H1 (cell line): Measurements from ENCODE around the gene PHF3.

Experiments used
- CEBPB ChIP-seq: IDR thresholded peaks from 2 replicates; pipeline ENCODE4 v1.6.1; 2012; ENCODE audit warnings: low read depth, low read length
- KDM1A ChIP-seq: fragments of 200-600, 300-600 bp; sonication (generic); IDR thresholded peaks from 2 replicates; pipeline ENCODE4 v1.7.1; 2016; ENCODE audit warnings: mild to moderate bottlenecking, low read length, borderline replicate concordance
- POLR2A ChIP-seq, 2 experiments: IDR thresholded peaks; 1 replicate in 1 of 2; 2 replicates in 1 of 2; pipeline ENCODE4 v1.6.1; 2011; ENCODE audit warnings: low read depth in 2 of 2, low read length in 2 of 2, mild to moderate bottlenecking in 2 of 2; ENCODE audit errors: control extremely low read depth in 1 of 2
- SP1 ChIP-seq: IDR thresholded peaks from 2 replicates; pipeline ENCODE4 v1.6.1; 2011; ENCODE audit warnings: low read depth, low read length
- SP4 ChIP-seq: IDR thresholded peaks from 2 replicates; pipeline ENCODE4 v1.6.1; 2012; ENCODE audit warnings: low read length, inconsistent platforms
- ZNF274 ChIP-seq: IDR thresholded peaks from 2 replicates; pipeline ENCODE4 v1.7.0; 2012; ENCODE audit warnings: low read length, borderline replicate concordance; ENCODE audit errors: extremely low read depth
- TF ChIP-seq, protein P1 (sequence below), 3 experiments: IDR thresholded peaks; 1 replicate in 2 of 3; 2 replicates in 1 of 3; pipeline versions ENCODE4 v1.5.1 to v1.6.1; 2011; ENCODE audit warnings: low read length in 3 of 3, mild to moderate bottlenecking in 3 of 3, inconsistent platforms in 2 of 3, low read depth in 1 of 3, moderate library complexity in 1 of 3; ENCODE audit not compliant: insufficient read depth in 1 of 3; ENCODE audit errors: control extremely low read depth in 1 of 3
- TF ChIP-seq, protein P2 (sequence below): IDR thresholded peaks from 2 replicates; pipeline ENCODE4 v1.6.1; 2011; ENCODE audit warnings: low read length, improper control_type of control experiment
- TF ChIP-seq, protein P3 (sequence below): fragments of 300-600 bp; sonication (generic); IDR thresholded peaks from 2 replicates; pipeline ENCODE4 v1.7.1; 2012; ENCODE audit warnings: low read length, moderate library complexity, mild to moderate bottlenecking, inconsistent platforms; ENCODE audit not compliant: insufficient replicate concordance

DNA sequence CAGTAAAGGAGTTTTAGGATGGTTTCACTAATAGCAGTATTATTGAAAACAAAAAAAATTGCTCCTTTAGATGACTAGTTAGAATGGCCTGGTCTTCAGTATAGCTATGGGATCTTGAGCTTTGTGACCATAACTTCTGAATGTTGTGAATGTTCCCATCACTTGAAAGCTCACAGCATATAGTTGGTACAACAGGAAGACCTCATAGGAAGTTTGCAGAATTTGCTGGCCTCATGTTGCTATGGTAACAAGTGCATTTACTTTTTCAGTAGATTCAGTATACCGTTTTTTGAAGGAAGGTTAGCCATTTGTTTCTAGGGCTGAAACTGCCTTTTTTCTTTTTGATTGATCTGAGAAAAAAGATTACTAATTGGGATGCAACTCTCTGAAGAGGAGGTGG is 8.3 kb downstream of the PHF3 start:
- TF ChIP-seq, protein P1, sequence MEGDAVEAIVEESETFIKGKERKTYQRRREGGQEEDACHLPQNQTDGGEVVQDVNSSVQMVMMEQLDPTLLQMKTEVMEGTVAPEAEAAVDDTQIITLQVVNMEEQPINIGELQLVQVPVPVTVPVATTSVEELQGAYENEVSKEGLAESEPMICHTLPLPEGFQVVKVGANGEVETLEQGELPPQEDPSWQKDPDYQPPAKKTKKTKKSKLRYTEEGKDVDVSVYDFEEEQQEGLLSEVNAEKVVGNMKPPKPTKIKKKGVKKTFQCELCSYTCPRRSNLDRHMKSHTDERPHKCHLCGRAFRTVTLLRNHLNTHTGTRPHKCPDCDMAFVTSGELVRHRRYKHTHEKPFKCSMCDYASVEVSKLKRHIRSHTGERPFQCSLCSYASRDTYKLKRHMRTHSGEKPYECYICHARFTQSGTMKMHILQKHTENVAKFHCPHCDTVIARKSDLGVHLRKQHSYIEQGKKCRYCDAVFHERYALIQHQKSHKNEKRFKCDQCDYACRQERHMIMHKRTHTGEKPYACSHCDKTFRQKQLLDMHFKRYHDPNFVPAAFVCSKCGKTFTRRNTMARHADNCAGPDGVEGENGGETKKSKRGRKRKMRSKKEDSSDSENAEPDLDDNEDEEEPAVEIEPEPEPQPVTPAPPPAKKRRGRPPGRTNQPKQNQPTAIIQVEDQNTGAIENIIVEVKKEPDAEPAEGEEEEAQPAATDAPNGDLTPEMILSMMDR (IDR thresholded peaks at IDR 0.05; ENCODE audit: control extremely low read depth in 1 of 3, insufficient read depth in 1 of 3, low read depth in 1 of 3, low read length in 3 of 3), result no peak
- no peak for TF ChIP-seq ZNF274
- TF ChIP-seq POLR2A (IDR thresholded peaks at IDR 0.05; ENCODE audit: control extremely low read depth in 1 of 2, low read depth in 2 of 2, low read length in 2 of 2), result no peak
- no peak for TF ChIP-seq SP4
- TF ChIP-seq KDM1A, result no peak
- TF ChIP-seq, protein P2, sequence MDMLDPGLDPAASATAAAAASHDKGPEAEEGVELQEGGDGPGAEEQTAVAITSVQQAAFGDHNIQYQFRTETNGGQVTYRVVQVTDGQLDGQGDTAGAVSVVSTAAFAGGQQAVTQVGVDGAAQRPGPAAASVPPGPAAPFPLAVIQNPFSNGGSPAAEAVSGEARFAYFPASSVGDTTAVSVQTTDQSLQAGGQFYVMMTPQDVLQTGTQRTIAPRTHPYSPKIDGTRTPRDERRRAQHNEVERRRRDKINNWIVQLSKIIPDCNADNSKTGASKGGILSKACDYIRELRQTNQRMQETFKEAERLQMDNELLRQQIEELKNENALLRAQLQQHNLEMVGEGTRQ, result no peak
- no peak for TF ChIP-seq SP1
- TF ChIP-seq CEBPB, result no peak
- TF ChIP-seq, protein P3, sequence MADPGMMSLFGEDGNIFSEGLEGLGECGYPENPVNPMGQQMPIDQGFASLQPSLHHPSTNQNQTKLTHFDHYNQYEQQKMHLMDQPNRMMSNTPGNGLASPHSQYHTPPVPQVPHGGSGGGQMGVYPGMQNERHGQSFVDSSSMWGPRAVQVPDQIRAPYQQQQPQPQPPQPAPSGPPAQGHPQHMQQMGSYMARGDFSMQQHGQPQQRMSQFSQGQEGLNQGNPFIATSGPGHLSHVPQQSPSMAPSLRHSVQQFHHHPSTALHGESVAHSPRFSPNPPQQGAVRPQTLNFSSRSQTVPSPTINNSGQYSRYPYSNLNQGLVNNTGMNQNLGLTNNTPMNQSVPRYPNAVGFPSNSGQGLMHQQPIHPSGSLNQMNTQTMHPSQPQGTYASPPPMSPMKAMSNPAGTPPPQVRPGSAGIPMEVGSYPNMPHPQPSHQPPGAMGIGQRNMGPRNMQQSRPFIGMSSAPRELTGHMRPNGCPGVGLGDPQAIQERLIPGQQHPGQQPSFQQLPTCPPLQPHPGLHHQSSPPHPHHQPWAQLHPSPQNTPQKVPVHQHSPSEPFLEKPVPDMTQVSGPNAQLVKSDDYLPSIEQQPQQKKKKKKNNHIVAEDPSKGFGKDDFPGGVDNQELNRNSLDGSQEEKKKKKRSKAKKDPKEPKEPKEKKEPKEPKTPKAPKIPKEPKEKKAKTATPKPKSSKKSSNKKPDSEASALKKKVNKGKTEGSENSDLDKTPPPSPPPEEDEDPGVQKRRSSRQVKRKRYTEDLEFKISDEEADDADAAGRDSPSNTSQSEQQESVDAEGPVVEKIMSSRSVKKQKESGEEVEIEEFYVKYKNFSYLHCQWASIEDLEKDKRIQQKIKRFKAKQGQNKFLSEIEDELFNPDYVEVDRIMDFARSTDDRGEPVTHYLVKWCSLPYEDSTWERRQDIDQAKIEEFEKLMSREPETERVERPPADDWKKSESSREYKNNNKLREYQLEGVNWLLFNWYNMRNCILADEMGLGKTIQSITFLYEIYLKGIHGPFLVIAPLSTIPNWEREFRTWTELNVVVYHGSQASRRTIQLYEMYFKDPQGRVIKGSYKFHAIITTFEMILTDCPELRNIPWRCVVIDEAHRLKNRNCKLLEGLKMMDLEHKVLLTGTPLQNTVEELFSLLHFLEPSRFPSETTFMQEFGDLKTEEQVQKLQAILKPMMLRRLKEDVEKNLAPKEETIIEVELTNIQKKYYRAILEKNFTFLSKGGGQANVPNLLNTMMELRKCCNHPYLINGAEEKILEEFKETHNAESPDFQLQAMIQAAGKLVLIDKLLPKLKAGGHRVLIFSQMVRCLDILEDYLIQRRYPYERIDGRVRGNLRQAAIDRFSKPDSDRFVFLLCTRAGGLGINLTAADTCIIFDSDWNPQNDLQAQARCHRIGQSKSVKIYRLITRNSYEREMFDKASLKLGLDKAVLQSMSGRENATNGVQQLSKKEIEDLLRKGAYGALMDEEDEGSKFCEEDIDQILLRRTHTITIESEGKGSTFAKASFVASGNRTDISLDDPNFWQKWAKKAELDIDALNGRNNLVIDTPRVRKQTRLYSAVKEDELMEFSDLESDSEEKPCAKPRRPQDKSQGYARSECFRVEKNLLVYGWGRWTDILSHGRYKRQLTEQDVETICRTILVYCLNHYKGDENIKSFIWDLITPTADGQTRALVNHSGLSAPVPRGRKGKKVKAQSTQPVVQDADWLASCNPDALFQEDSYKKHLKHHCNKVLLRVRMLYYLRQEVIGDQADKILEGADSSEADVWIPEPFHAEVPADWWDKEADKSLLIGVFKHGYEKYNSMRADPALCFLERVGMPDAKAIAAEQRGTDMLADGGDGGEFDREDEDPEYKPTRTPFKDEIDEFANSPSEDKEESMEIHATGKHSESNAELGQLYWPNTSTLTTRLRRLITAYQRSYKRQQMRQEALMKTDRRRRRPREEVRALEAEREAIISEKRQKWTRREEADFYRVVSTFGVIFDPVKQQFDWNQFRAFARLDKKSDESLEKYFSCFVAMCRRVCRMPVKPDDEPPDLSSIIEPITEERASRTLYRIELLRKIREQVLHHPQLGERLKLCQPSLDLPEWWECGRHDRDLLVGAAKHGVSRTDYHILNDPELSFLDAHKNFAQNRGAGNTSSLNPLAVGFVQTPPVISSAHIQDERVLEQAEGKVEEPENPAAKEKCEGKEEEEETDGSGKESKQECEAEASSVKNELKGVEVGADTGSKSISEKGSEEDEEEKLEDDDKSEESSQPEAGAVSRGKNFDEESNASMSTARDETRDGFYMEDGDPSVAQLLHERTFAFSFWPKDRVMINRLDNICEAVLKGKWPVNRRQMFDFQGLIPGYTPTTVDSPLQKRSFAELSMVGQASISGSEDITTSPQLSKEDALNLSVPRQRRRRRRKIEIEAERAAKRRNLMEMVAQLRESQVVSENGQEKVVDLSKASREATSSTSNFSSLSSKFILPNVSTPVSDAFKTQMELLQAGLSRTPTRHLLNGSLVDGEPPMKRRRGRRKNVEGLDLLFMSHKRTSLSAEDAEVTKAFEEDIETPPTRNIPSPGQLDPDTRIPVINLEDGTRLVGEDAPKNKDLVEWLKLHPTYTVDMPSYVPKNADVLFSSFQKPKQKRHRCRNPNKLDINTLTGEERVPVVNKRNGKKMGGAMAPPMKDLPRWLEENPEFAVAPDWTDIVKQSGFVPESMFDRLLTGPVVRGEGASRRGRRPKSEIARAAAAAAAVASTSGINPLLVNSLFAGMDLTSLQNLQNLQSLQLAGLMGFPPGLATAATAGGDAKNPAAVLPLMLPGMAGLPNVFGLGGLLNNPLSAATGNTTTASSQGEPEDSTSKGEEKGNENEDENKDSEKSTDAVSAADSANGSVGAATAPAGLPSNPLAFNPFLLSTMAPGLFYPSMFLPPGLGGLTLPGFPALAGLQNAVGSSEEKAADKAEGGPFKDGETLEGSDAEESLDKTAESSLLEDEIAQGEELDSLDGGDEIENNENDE, result no peak
